Measurements from ENCODE around the gene TPST1. TPM values are rescaled to one million over a fixed set of nuclear protein-coding genes. Genes with fewer than 3 reads are reported as not detected.
A peak's percentile ranks its signal among the peaks of the same experiment; 100 is the strongest.

TPST1 gene
- total RNA-seq, 4 donors from 2014 or later, result 1.4 to 3.7 (median 3.0) TPM

GRCh38 chr7:66182920-66183319 lies 22.2 kb upstream of the TPST1 start:
- intact Hi-C loops (cut with DNase I; ENCODE audit: low total_unique reads), result no loop called here
- Histone ChIP-seq H3K27ac (no peak overlapping the region), H3K36me3 (no peaks in the 10 kb centered on the region), H3K4me3 (no peak overlapping the region), H3K4me1 (no peaks in the 10 kb centered on the region), H3K27me3 (no peaks in the 10 kb centered on the region), H3K9me3 (no peaks in the 10 kb centered on the region)
- ATAC-seq (no peak), DNase-seq (no peak)
- in situ Hi-C loops (cut with MboI; ENCODE audit: low sequenced_read_pairs in 4 of 4), result no loop called here
- TF ChIP-seq, protein P1, sequence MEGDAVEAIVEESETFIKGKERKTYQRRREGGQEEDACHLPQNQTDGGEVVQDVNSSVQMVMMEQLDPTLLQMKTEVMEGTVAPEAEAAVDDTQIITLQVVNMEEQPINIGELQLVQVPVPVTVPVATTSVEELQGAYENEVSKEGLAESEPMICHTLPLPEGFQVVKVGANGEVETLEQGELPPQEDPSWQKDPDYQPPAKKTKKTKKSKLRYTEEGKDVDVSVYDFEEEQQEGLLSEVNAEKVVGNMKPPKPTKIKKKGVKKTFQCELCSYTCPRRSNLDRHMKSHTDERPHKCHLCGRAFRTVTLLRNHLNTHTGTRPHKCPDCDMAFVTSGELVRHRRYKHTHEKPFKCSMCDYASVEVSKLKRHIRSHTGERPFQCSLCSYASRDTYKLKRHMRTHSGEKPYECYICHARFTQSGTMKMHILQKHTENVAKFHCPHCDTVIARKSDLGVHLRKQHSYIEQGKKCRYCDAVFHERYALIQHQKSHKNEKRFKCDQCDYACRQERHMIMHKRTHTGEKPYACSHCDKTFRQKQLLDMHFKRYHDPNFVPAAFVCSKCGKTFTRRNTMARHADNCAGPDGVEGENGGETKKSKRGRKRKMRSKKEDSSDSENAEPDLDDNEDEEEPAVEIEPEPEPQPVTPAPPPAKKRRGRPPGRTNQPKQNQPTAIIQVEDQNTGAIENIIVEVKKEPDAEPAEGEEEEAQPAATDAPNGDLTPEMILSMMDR (IDR thresholded peaks at IDR 0.05 in 4 of 5, conservative IDR thresholded peaks at IDR 0.05 in 1 of 5), result no peak
- TF ChIP-seq POLR2A (IDR thresholded peaks at IDR 0.05), result no peak

- Histone ChIP-seq H3K9me3 (no peaks in the 10 kb centered on the region), H3K27me3 (no peaks in the 10 kb centered on the region), H3K4me1 (no peaks in the 10 kb centered on the region), H3K4me3 (no peak overlapping the region), H3K36me3 (no peaks in the 10 kb centered on the region), H3K27ac (no peak overlapping the region)
- no peak for ATAC-seq
- intact Hi-C loops (cut with DNase I; ENCODE audit: low total_unique reads), result no loop called here
- in situ Hi-C loops (cut with MboI; ENCODE audit: low sequenced_read_pairs in 4 of 4), result no loop called here
- DNase-seq, result no peak
- TF ChIP-seq POLR2A (IDR thresholded peaks at IDR 0.05), result no peak
- TF ChIP-seq, protein P1 (IDR thresholded peaks at IDR 0.05 in 4 of 5, conservative IDR thresholded peaks at IDR 0.05 in 1 of 5), result no peak
Observed at GRCh38 chr7:66183700-66184099, 21.4 kb upstream of the TPST1 start.

DNA sequence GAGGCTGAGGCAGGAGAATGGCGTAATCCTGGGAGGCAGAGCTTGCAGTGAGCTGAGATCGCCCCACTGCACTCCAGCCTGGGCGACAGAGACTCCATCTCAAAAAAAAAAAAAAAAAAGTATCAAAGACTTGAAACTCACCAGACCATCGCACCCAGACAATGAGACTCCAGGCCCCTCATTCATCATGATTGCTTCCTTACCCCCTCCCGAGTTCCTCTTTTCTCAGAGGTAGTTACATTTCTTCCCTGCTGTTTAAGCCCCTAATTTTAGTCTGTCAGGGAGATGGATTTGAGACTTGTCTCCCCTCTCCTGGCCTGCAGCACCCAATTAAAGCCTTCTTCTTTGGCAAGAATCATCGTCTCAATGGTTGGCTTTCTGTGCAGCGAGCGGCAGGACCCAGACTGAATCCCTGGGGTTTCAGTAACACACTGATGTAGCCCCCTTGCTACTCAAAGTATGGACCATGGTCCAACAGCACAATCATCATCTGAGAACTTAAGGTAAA lies 19.4 kb upstream of the TPST1 start:
- in situ Hi-C loops (cut with MboI; ENCODE audit: low sequenced_read_pairs in 4 of 4), result no loop called here
- H3K27ac ChIP-seq, result no peak overlapping the region
- H3K9me3 ChIP-seq, result no peaks in the 10 kb centered on the region
- no peaks in the 10 kb centered on the region for H3K4me1 ChIP-seq
- H3K36me3 ChIP-seq, result no peaks in the 10 kb centered on the region
- intact Hi-C loops (cut with DNase I; ENCODE audit: low total_unique reads), result no loop called here
- ATAC-seq (no peak), DNase-seq (no peak)
- H3K4me3 ChIP-seq, result no peak overlapping the region
- no peak for TF ChIP-seq POLR2A (IDR thresholded peaks at IDR 0.05)
- TF ChIP-seq, protein P1 (IDR thresholded peaks at IDR 0.05 in 4 of 5, conservative IDR thresholded peaks at IDR 0.05 in 1 of 5), result no peak
- H3K27me3 ChIP-seq, result no peaks in the 10 kb centered on the region

- no peak for TF ChIP-seq POLR2A (IDR thresholded peaks at IDR 0.05)
- TF ChIP-seq, protein P1 (IDR thresholded peaks at IDR 0.05 in 4 of 5, conservative IDR thresholded peaks at IDR 0.05 in 1 of 5), result no peak
- DNase-seq (no peak), ATAC-seq (no peak)
- no peaks in the 10 kb centered on the region for H3K9me3 ChIP-seq
- H3K27ac ChIP-seq, result no peak overlapping the region
- H3K36me3 ChIP-seq, result no peaks in the 10 kb centered on the region
- H3K4me1 ChIP-seq, result no peaks in the 10 kb centered on the region
- H3K4me3 ChIP-seq, result no peak overlapping the region
- intact Hi-C loops (cut with DNase I; ENCODE audit: low total_unique reads) (no loop called here), in situ Hi-C loops (cut with MboI; ENCODE audit: low sequenced_read_pairs in 4 of 4) (no loop called here)
- H3K27me3 ChIP-seq, result no peaks in the 10 kb centered on the region
Observed at GRCh38 chr7:66186991-66187390, 18.1 kb upstream of the TPST1 start.

DNA sequence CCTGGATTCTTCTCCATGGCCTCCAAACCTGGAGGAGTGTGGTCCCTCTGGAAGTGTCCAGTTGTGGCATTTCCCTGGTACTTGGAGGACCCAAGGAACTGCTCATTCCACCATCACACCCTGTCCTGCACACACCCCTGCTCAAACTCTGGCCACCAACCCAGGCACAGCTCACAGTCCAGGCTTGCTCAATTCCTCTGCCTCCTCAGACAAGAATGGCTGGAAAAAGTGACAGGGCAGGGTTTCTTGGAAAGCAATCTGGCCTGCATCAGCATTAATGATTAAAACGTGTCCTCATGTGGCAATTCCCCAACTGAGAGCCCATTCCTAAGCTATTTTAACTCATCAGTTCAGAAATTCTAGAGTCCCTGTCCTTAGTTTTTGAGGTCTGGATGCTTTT lies 17.2 kb upstream of the TPST1 start:
- H3K27ac ChIP-seq, result no peak overlapping the region
- peak; percentile 44 to 73 for DNase-seq
- H3K4me3 ChIP-seq, result no peak overlapping the region
- ATAC-seq, result peak; percentile 78 to 85
- in situ Hi-C loops (cut with MboI; ENCODE audit: low sequenced_read_pairs in 4 of 4) (no loop called here), intact Hi-C loops (cut with DNase I; ENCODE audit: low total_unique reads) (no loop called here)
- no peaks in the 10 kb centered on the region for H3K4me1 ChIP-seq
- no peaks in the 10 kb centered on the region for H3K36me3 ChIP-seq
- H3K9me3 ChIP-seq, result no peaks in the 10 kb centered on the region
- H3K27me3 ChIP-seq, result no peaks in the 10 kb centered on the region
- TF ChIP-seq POLR2A (IDR thresholded peaks at IDR 0.05), result no peak
- TF ChIP-seq, protein P1 (IDR thresholded peaks at IDR 0.05 in 4 of 5, conservative IDR thresholded peaks at IDR 0.05 in 1 of 5), result no peak
